ENCODE data around the gene BNIP5. TPM values are rescaled to one million over a fixed set of nuclear protein-coding genes. Genes with fewer than 3 reads are reported as not detected.

Gene BNIP5
- total RNA-seq, result not detected in 2 replicates

DNA sequence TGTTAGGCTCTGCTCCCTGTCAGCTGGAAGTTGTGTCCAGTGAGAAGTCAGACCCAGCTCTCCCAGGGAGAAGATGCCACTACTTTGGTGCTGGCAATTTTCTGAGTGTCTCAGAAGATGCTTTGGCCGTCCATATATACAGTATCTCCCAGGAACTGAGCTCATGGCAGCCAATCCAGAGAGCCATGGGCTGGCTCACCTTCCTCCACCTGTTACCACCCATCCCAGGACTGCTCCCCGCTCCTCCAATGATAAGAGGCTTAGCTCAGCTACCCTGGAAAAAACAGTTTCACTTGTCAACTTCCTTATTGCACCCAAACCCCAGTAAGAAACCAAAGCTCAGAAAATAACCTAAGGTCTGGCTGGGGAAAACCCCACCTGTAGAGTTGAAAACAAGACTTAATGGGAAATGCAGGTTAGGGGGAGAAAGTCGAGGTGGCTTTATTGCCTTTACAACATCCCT is at the start of gene BNIP5:
BNIP5 (minus strand) TSS at position 110 of the 463 bp plus-strand sequence. CDS start 6,198 bp downstream, outside the sequence.

GRCh38 chr6:36269834-36270705 is 66.6 kb downstream of the BNIP5 start, which contains the start of gene PNPLA1:
TSS of gene PNPLA1 (plus strand) at chr6:36270060. CDS start at chr6:36270460, 400 bp downstream.

Other genes with a start within 250 kb of the BNIP5 start
- gene MAPK13, start 206.4 kb downstream of the BNIP5 start, total RNA-seq, result 11.3 and 13.9 TPM in 2 replicates
- gene BRPF3, start 140.1 kb downstream of the BNIP5 start, total RNA-seq, result 14.4 and 15.5 TPM in 2 replicates
- gene PNPLA1, start 66.8 kb downstream of the BNIP5 start, total RNA-seq, result not detected in 2 replicates
- 0.29 and 0.99 TPM in 2 replicates for gene ETV7, start 50.8 kb upstream of the BNIP5 start, total RNA-seq
- not detected in 2 replicates for gene PXT1, start 106.0 kb upstream of the BNIP5 start, total RNA-seq
- 42.8 and 43.6 TPM in 2 replicates for gene KCTD20, start 106.1 kb upstream of the BNIP5 start, total RNA-seq
- gene STK38, start 210.6 kb upstream of the BNIP5 start, total RNA-seq, result 24.1 and 25.0 TPM in 2 replicates